ENCODE measurements around the gene PSD4.

DNA sequence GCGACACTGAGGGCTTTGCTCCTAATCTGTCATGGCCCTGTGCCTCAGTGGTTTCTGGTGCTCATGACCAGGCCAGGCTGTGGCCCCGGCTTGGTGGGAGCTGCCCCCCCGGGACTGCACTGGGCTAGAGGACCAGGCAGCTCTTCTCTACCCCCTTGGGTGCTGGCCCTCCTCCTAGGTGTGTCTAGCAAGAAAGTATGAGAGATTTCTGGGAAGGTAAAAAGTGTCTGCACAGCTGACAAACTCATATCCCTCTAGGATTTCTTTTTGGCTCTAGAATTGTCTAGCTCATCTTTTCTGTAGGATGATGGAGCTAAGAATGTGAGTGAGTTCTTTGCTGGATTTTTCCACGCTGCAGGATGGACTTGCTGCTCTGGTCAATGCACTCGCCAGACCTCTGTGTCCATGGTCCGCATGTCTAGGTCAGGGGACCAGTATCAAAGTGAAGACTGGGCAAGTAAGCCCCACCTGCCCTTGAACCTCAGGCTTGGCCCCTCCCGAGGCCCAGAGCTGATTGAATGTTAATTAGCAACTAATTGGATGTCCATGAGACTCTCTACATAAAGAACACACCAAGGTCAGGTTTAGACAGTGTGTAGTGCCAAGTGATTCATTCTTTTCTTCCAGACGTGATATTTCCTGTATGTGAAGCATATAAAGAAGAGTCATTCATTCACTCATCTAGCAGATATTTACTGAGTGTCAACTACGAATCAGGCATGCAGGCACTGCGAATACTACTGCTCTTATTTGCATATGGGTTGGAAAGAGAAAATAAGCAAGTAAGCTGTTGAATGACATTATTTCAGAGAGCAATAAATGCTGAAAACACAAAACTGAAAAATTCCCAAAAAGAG is 15.6 kb upstream of the PSD4 start:
- TF ChIP-seq ASH2L (IDR thresholded peaks at IDR 0.05; ENCODE audit: low read length) (no peak), RFX5 (IDR thresholded peaks at IDR 0.05; ENCODE audit: borderline replicate concordance, low read depth, low read length) (no peak), GTF2F1 (IDR thresholded peaks at IDR 0.05; ENCODE audit: borderline replicate concordance, low read depth, low read length) (no peak), EP300 (IDR thresholded peaks at IDR 0.05; ENCODE audit: borderline replicate concordance in 1 of 2, low read depth in 2 of 2, low read length in 2 of 2) (no peak), BRCA1 (IDR thresholded peaks at IDR 0.05; ENCODE audit: low read depth, low read length) (no peak)
- TF ChIP-seq, protein P1, sequence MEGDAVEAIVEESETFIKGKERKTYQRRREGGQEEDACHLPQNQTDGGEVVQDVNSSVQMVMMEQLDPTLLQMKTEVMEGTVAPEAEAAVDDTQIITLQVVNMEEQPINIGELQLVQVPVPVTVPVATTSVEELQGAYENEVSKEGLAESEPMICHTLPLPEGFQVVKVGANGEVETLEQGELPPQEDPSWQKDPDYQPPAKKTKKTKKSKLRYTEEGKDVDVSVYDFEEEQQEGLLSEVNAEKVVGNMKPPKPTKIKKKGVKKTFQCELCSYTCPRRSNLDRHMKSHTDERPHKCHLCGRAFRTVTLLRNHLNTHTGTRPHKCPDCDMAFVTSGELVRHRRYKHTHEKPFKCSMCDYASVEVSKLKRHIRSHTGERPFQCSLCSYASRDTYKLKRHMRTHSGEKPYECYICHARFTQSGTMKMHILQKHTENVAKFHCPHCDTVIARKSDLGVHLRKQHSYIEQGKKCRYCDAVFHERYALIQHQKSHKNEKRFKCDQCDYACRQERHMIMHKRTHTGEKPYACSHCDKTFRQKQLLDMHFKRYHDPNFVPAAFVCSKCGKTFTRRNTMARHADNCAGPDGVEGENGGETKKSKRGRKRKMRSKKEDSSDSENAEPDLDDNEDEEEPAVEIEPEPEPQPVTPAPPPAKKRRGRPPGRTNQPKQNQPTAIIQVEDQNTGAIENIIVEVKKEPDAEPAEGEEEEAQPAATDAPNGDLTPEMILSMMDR (IDR thresholded peaks at IDR 0.05; ENCODE audit: control extremely low read depth in 1 of 3, insufficient read depth in 1 of 3, low read depth in 1 of 3, low read length in 3 of 3) = no peak
